GM12878 (cell line): ENCODE measurements around the gene TOX4. TPM values are rescaled to one million over a fixed set of nuclear protein-coding genes. Genes with fewer than 3 reads are reported as not detected.

Source experiments
- ATAC-seq: fragments of 200-7000 bp; cut with Tn5 transposase; 3 replicates; pipeline ENCODE4 v1.9.1; 2020; ENCODE audit warnings: mild to moderate bottlenecking, moderate library complexity
- BruUV-seq: library from RNA; stranded (reverse); fragments of 400-500 nt; replicated peaks from 2 replicates; lab custom pipeline; 2021; lab: Mats Ljungman, UMichigan
- CTCF ChIA-PET: fragments of 300-600 bp; sonication (Branson Sonifier 250); formaldehyde crosslinking; extraction: SDS; loops from one replicate; lab custom pipeline; 2021; ENCODE audit warnings: inconsistent platforms; lab: Yijun Ruan, JAX
- POLR2A ChIA-PET: fragments of 350-600 bp; formaldehyde crosslinking; extraction: SDS; loops from one replicate; lab custom pipeline; 2021; ENCODE audit warnings: inconsistent platforms; lab: Charles Lee
- RAD21 ChIA-PET: fragments of 300-600 bp; sonication (Branson Sonifier 250); formaldehyde crosslinking; loops from one replicate; lab custom pipeline; 2023; ENCODE audit warnings: antibody characterized with exemption; ENCODE audit not compliant: unreplicated experiment; lab: Charles Lee
- SMC1A ChIA-PET: fragments of 300-600 bp; sonication (Branson Sonifier 250); formaldehyde crosslinking; loops from one replicate; lab custom pipeline; 2023; ENCODE audit not compliant: unreplicated experiment, uncharacterized antibody; lab: Charles Lee
- DNase-seq: peaks from one replicate; pipeline ENCODE4 v3.0.0-alpha.2; 2011; ENCODE audit warnings: low read depth, low spot score
- FAIRE-seq: peaks from 3 replicates; lab custom pipeline; 2011; peaks lifted over from hg19 to GRCh38; lab: Jason Lieb, UNC
- H2AFZ ChIP-seq: 2 replicates; pipeline ENCODE4 v1.6.0; 2011; ENCODE audit warnings: low read depth, low read length, control low read depth; ENCODE audit not compliant: control insufficient read depth
- H3K27ac ChIP-seq: 2 replicates; pipeline ENCODE4 v1.5.1; 2011; ENCODE audit warnings: control low read depth; ENCODE audit not compliant: control insufficient read depth, insufficient read depth
- H3K27me3 ChIP-seq, 2 experiments: replicated peaks in 1 of 2; 2 replicates each; pipeline versions ENCODE4 v1.6.0 to v1.6.1; 2011; ENCODE audit warnings: low read length in 1 of 2; ENCODE audit not compliant: control insufficient read depth in 2 of 2, insufficient read depth in 2 of 2
- H3K36me3 ChIP-seq, 2 experiments: 2 replicates each; pipeline ENCODE4 v1.5.1; 2011; ENCODE audit warnings: low read length in 1 of 2; ENCODE audit not compliant: control insufficient read depth in 2 of 2, insufficient read depth in 2 of 2
- H3K4me1 ChIP-seq: 2 replicates; pipeline ENCODE4 v1.6.1; 2011; ENCODE audit warnings: mild to moderate bottlenecking, low read length, moderate library complexity, mixed read lengths; ENCODE audit not compliant: control insufficient read depth, insufficient read depth
- H3K4me2 ChIP-seq: 2 replicates; pipeline ENCODE4 v1.6.0; 2011; ENCODE audit warnings: control low read depth; ENCODE audit not compliant: control insufficient read depth, insufficient read depth
- H3K4me3 ChIP-seq: fragments of 200-600 bp; sonication (generic); 2 replicates; pipeline ENCODE4 v1.5.1; 2016
- H3K79me2 ChIP-seq: 2 replicates; pipeline ENCODE4 v1.6.0; 2011; ENCODE audit warnings: low read length; ENCODE audit not compliant: control insufficient read depth, insufficient read depth
- H3K9ac ChIP-seq: 2 replicates; pipeline ENCODE4 v1.8.0; 2011; ENCODE audit warnings: low read length, control low read depth, mixed read lengths; ENCODE audit not compliant: control insufficient read depth, insufficient read depth
- H3K9me3 ChIP-seq: replicated peaks from 3 replicates; pipeline ENCODE4 v1.5.1; 2011; ENCODE audit warnings: mild to moderate bottlenecking, low read length; ENCODE audit not compliant: control insufficient read depth, insufficient read depth
- H4K20me1 ChIP-seq: 2 replicates; pipeline ENCODE4 v1.6.0; 2011; ENCODE audit not compliant: control insufficient read depth, insufficient read depth
- BRCA1 ChIP-seq: IDR thresholded peaks from 2 replicates; pipeline ENCODE4 v1.6.1; 2011; ENCODE audit warnings: low read depth, low read length, improper control_type of control experiment
- E2F4 ChIP-seq: IDR thresholded peaks from 2 replicates; pipeline ENCODE4 v1.6.1; 2012; ENCODE audit warnings: low read depth, low read length, improper control_type of control experiment
- KLF5 ChIP-seq: fragments of 450-650 bp; IDR thresholded peaks from 2 replicates; pipeline ENCODE4 v1.6.1; 2014; ENCODE audit warnings: mild to moderate bottlenecking; ENCODE audit not compliant: partially characterized antibody
- SIX5 ChIP-seq: IDR thresholded peaks from 2 replicates; pipeline ENCODE4 v1.6.1; 2011; ENCODE audit warnings: mild to moderate bottlenecking, low read depth, low read length, moderate library complexity; ENCODE audit not compliant: severe bottlenecking
- STAT1 ChIP-seq: fragments of 450-650 bp; conservative IDR thresholded peaks from 2 replicates; pipeline ENCODE4 v1.6.1; 2014; ENCODE audit warnings: antibody characterized with exemption, mild to moderate bottlenecking
- TAF1 ChIP-seq: IDR thresholded peaks from 2 replicates; pipeline ENCODE4 v1.6.1; 2011; ENCODE audit warnings: mild to moderate bottlenecking, low read depth, low read length, borderline replicate concordance
- TCF7 ChIP-seq: IDR thresholded peaks from 2 replicates; pipeline ENCODE4 v1.6.1; 2014; ENCODE audit warnings: antibody characterized with exemption, borderline replicate concordance
- YBX1 ChIP-seq: fragments of 450-650 bp; IDR thresholded peaks from 2 replicates; pipeline ENCODE4 v1.6.1; 2016; ENCODE audit warnings: antibody characterized with exemption
- WGBS: methylation state at CpG from one replicate; pipeline ENCODE4 v1.1.6; 2016; ENCODE audit warnings: low lambda C conversion rate; ENCODE audit not compliant: insufficient replicate concordance, insufficient coverage; ENCODE audit errors: missing lambda C conversion rate; 5-methylcytosine and 5-hydroxymethylcytosine counted together
- in situ Hi-C: fragments of 300-500 bp; cut with MboI; formaldehyde crosslinking; loops from 9 replicates; pipeline ENCODE4 v1.14.3; 2018; ENCODE audit warnings: mixed read lengths
- intact Hi-C: fragments of 100-400 bp; cut with micrococcal nuclease; formaldehyde crosslinking; loops from one replicate; pipeline ENCODE4 v1.14.2; 2022; ENCODE audit not compliant: unreplicated experiment
- polyA plus RNA-seq, 11 experiments: library from polyadenylated mRNA; depleted of rRNA in 4 of 11; unstranded in 6 of 11; stranded (reverse) in 5 of 11; fragments of >200 nt; fragmentation: Nextera tagmentation in 4 of 11; fragmentation: Illumina TruSeq in 1 of 11; extraction: Ambion mirVana in 4 of 11; extraction: Trizol in 1 of 11; gene quantifications; 1 replicate in 1 of 11; 2 replicates in 10 of 11; pipeline versions ENCODE4 v1.2.1 to v1.2.3, GENCODE V29; 2011 to 2016; ENCODE audit warnings: inconsistent platforms in 2 of 11, missing spikeins in 2 of 11, low read depth in 1 of 11
- total RNA-seq, 4 experiments: library from RNA; depleted of rRNA in 3 of 4; stranded (reverse); fragments of >200 nt in 3 of 4; fragmentation: Illumina TruSeq in 1 of 4; extraction: Trizol in 1 of 4; gene quantifications; 2 replicates each; pipeline versions ENCODE4 v1.2.1 to v1.2.3, GENCODE V29; 2013 to 2021

Gene TOX4
- total and polyA plus RNA-seq, 10 of the 15 experiments (the other 5 are each of a cell fraction or from before 2014, with no cell fraction given) = 18.4 to 113 (median 55.2) TPM

GRCh38 chr14:21525571-21525961 is 48.6 kb downstream of the TOX4 start:
- Histone ChIP-seq H2AFZ (no peak overlapping the region), H3K27ac (no peak overlapping the region), H3K27me3 (no peaks in the 10 kb centered on the region), H3K79me2 (no peaks in the 10 kb centered on the region), H3K4me2 (peak overlapping the region; percentile 79; the same call in 1 of the 2 replicates), H3K9ac (no peak overlapping the region), H3K36me3 (no peaks in the 10 kb centered on the region), H3K9me3 (no peaks in the 10 kb centered on the region), H3K4me3 (peak overlapping the region; percentile 73; the same call in 1 of the 2 replicates), H3K4me1 (peaks cover 12% of the 10 kb centered on the region), H4K20me1 (no peaks in the 10 kb centered on the region)
- ChIA-PET RAD21 (interaction anchor here (0.6 to 4.1 kb wide), 12 partner anchors 10 to 216 kb away, joined by 3 to 52 read pairs (median 6); partner anchors contain the start of gene METTL3), SMC1A (interaction anchor here (0.8 to 4.9 kb wide), 6 partner anchors 8 to 49 kb away, joined by 3 to 48 read pairs (median 6); partner anchors contain the start of gene METTL3), CTCF (interaction anchor here (0.9 to 2.9 kb wide), 8 partner anchors 8 to 422 kb away, joined by 3 to 29 read pairs (median 5); no protein-coding TSS in a partner anchor), POLR2A (interaction anchor here (1.3 to 4.0 kb wide), 5 partner anchors 12 to 48 kb away, joined by 4 to 35 read pairs (median 7); partner anchors contain the start of gene METTL3)
- TF ChIP-seq BRCA1 (no peak), STAT1 (no peak), SIX5 (no peak), TAF1 (no peak), TCF7 (no peak), YBX1 (no peak), E2F4 (no peak), KLF5 (no peak)
- DNase-seq = no peak
- BruUV-seq = no TSS peak
- intact Hi-C loops (no loop called here), in situ Hi-C loops (no loop called here)
- peak; percentile 9; the same call in 2 of the 3 replicates for ATAC-seq
- no peak for FAIRE-seq
- 62% methylated on average over 10 of the region's 12 CpGs for WGBS
